GM10248 (cell line): ENCODE results near the gene TAPT1.

Experiments
- CTCF ChIA-PET: fragments of 300-600 bp; sonication (Branson Sonifier 250); formaldehyde crosslinking; extraction: SDS; loops from one replicate; lab custom pipeline; 2021; ENCODE audit warnings: antibody characterized with exemption; lab: Yijun Ruan, JAX
- POLR2A ChIA-PET: fragments of 350-650 bp; sonication (Branson Sonifier 250); formaldehyde crosslinking; extraction: SDS; loops from one replicate; lab custom pipeline; 2020; ENCODE audit warnings: antibody characterized with exemption; lab: Yijun Ruan, JAX
- DNase-seq: peaks from one replicate; pipeline ENCODE4 v3.0.0; 2012; ENCODE audit errors: extremely low spot score
- TF ChIP-seq, protein P1 (sequence below): IDR thresholded peaks from 2 replicates; pipeline ENCODE4 v1.5.1; 2012; ENCODE audit warnings: mild to moderate bottlenecking, low read depth; ENCODE audit errors: extremely low read depth, missing control alignments, control extremely low read depth

Gene TAPT1

DNA sequence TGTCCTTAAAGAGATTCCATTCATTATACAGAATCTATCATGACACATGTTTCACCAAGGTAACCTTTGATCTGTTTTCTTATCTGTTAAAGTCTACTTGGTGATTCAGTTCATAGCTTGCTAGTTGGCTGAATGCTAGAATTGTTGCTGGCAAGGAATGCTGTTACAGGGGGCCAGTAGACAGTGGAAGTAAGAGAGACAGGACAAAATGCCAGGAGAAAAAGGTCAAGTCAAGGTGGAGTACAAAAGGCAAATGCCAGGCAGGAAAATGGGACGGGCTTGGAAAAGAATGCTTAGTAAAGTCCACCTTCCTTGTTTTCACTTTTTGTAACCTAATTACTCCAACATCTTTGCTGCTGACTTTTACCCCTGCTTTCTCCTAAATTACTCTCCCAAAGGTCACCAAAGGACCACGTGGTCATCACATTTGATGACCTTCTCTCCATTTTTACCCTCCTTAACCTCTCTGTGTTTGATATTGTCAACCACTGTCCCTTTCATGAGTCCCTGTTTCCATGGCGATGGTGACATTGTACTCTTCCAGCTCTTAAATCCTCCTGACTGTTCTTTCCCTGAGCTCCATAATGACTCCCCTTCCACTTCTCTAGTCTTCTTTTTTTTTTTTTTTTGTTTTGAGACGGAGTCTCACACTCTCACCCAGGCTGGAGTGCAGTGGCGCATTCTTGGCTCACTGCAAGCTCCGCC lies 24.5 kb upstream of the TAPT1 start:
- no peak for DNase-seq
- CTCF ChIA-PET = interaction anchor here (1.0 kb wide), 1 partner anchor 793 kb away, joined by 3 read pairs; no protein-coding TSS in a partner anchor
- POLR2A ChIA-PET = no interaction called here
- TF ChIP-seq, protein P1, sequence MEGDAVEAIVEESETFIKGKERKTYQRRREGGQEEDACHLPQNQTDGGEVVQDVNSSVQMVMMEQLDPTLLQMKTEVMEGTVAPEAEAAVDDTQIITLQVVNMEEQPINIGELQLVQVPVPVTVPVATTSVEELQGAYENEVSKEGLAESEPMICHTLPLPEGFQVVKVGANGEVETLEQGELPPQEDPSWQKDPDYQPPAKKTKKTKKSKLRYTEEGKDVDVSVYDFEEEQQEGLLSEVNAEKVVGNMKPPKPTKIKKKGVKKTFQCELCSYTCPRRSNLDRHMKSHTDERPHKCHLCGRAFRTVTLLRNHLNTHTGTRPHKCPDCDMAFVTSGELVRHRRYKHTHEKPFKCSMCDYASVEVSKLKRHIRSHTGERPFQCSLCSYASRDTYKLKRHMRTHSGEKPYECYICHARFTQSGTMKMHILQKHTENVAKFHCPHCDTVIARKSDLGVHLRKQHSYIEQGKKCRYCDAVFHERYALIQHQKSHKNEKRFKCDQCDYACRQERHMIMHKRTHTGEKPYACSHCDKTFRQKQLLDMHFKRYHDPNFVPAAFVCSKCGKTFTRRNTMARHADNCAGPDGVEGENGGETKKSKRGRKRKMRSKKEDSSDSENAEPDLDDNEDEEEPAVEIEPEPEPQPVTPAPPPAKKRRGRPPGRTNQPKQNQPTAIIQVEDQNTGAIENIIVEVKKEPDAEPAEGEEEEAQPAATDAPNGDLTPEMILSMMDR = no peak

DNA sequence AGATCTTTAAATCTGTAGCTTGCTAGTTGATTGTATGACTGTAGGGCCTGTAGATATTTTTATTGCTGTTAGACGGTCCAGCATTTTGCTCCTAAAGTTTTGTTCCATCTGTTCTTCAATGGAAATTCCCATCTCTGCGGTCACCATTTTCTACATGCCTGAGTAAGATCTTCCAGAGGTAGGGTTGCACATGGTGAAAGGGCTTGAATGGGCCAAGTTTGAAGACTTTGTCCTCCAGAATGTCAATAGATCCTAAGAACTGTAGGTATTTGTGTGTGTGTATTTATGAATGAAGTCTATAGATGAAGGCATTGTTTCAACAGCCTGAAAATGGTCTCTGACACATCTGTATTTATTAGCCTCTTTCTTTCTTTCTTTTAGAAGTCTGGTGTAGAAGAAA lies 22.3 kb upstream of the TAPT1 start:
- ChIA-PET POLR2A (no interaction called here), CTCF (interaction anchor here (1.4 to 1.7 kb wide), 3 partner anchors 16 to 48 kb away, joined by 4 to 5 read pairs (median 5); no protein-coding TSS in a partner anchor)
- TF ChIP-seq, protein P1 = no peak
- no peak for DNase-seq

DNA sequence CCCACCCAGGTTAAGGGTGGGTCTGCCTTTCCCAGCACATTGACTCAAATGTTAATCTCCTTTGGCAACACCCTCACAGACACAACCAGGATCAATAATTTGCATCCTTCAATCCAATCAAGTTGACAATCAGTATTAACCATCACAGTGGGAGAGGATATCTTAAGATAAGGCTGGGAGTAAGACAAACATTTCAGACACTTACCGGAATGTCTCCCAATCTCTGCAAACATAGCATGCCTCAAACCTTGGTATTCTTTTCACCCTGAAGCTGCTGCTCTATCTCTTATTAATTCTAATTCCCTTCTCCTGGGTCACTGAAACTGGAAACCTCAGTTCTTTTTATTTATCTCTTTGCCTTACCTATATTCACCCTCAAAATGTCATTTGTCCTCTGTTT lies 19.0 kb upstream of the TAPT1 start:
- ChIA-PET POLR2A (no interaction called here), CTCF (interaction anchor here (0.8 kb wide), 1 partner anchor 19 kb away, joined by 3 read pairs; no protein-coding TSS in a partner anchor)
- no peak for DNase-seq
- TF ChIP-seq, protein P1 = no peak

DNA sequence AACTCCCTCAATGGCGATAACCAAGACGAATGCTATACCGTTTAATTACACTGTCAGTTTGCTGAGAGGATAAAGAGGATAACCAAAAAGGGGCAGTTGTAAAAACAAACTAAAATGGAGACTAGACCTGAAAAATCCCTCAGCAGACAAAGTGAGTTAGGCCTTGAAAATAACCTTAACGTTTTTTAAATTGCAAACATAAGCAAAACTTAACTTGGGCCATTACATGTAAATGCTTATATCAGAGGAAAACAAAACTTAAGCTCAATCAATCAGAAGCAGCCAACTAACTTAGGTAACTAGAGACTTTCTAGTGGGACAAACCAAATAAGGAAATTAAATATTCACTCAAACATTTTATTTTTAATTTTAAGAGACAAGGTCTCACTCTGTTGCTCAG lies 17.0 kb upstream of the TAPT1 start:
- POLR2A ChIA-PET = no interaction called here
- CTCF ChIA-PET = interaction anchor here (1.0 to 2.2 kb wide), 3 partner anchors 10 to 47 kb away, joined by 3 to 8 read pairs (median 3); no protein-coding TSS in a partner anchor
- DNase-seq = no peak
- TF ChIP-seq, protein P1 = no peak

DNA sequence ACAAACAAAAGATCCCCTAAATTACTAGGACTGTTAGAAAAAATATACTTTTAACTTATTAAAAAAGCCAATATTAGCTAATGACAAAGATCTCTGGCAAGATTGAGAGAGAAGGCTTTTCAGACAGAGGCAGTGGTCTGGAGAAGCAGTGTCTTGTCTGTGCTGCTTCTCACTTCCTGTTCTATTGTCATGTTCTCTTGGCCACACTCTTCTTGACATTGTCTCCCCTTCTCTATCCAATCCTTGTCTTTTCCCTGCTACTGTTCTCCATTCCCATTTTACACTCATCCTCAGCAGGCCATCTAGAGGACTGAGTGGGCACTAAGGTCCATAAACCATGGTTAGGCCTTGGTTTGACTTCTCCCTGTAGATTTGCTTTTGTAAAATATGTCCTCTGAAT lies 14.0 kb upstream of the TAPT1 start:
- TF ChIP-seq, protein P1 = no peak

DNA sequence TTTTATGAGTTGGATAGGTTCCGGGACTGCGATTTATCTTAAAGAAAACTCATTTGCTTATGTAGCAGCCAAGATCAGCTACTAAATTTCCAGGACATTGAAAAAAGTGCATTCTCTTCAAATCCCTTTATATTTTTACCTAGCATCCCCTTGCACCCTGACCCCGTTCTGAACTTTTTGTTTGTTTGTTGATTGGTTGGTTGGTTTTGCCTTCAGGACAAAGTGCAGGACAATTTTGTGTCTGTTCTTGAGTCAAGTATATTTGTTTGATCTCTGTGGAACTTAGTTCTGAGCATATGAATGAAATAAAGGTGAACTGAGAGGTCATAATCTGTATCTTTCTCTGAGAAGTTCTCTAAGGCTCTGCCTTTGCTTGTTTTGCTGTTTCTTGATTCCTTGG lies 12.8 kb upstream of the TAPT1 start:
- no peak for DNase-seq
- ChIA-PET POLR2A (no interaction called here), CTCF (interaction anchor here (0.8 to 1.3 kb wide), 3 partner anchors 9 to 22 kb away, joined by 3 read pairs; no protein-coding TSS in a partner anchor)
- TF ChIP-seq, protein P1 = no peak

More for the DNA sequence above, 14.0 kb upstream of the TAPT1 start:
- DNase-seq = no peak
- ChIA-PET POLR2A (no interaction called here), CTCF (interaction anchor here (1.3 kb wide), 1 partner anchor 10 kb away, joined by 3 read pairs; no protein-coding TSS in a partner anchor)
